ENCODE results near the gene UBA52.
"Not testable (repeated sequence)": the region's sequence is repeated elsewhere in the genome, so short reads cannot be mapped to it uniquely, and the experiment has no call there.

Gene UBA52

GRCh38 chr19:18590273-18591272, 18.9 kb downstream of the UBA52 start:
- in situ Hi-C loops (cut with MboI; ENCODE audit: low pct_unique_long_range_greater_than_20kb, low sequenced_read_pairs) = no loop called here
- no peak for DNase-seq

GRCh38 chr19:18591735-18592385, 20.2 kb downstream of the UBA52 start:
- no peak for DNase-seq
- in situ Hi-C loops (cut with MboI; ENCODE audit: low pct_unique_long_range_greater_than_20kb, low sequenced_read_pairs) = no loop called here

- DNase-seq; in situ Hi-C loops (cut with MboI; ENCODE audit: low pct_unique_long_range_greater_than_20kb, low sequenced_read_pairs): not testable (repeated sequence)
Observed at GRCh38 chr19:18592732-18593131, 21.1 kb downstream of the UBA52 start.

GRCh38 chr19:18593367-18594095, 21.9 kb downstream of the UBA52 start:
- no peak for DNase-seq
- in situ Hi-C loops (cut with MboI; ENCODE audit: low pct_unique_long_range_greater_than_20kb, low sequenced_read_pairs) = no loop called here

- in situ Hi-C loops (cut with MboI; ENCODE audit: low pct_unique_long_range_greater_than_20kb, low sequenced_read_pairs) = no loop called here
- DNase-seq = peak; percentile 83
Observed at GRCh38 chr19:18594096-18594823, 22.6 kb downstream of the UBA52 start.

- DNase-seq = no peak
- in situ Hi-C loops (cut with MboI; ENCODE audit: low pct_unique_long_range_greater_than_20kb, low sequenced_read_pairs) = no loop called here
Observed at GRCh38 chr19:18594824-18595373, 23.2 kb downstream of the UBA52 start.

GRCh38 chr19:18595475-18595874, 23.8 kb downstream of the UBA52 start:
- in situ Hi-C loops (cut with MboI; ENCODE audit: low pct_unique_long_range_greater_than_20kb, low sequenced_read_pairs) = no loop called here
- DNase-seq = no peak

GRCh38 chr19:18596752-18597157, 25.1 kb downstream of the UBA52 start:
- in situ Hi-C loops (cut with MboI; ENCODE audit: low pct_unique_long_range_greater_than_20kb, low sequenced_read_pairs) = no loop called here
- DNase-seq = peak; percentile 54

- in situ Hi-C loops (cut with MboI; ENCODE audit: low pct_unique_long_range_greater_than_20kb, low sequenced_read_pairs) = no loop called here
- DNase-seq = no peak
Observed at GRCh38 chr19:18597809-18598660, 26.4 kb downstream of the UBA52 start.

GRCh38 chr19:18599485-18599884, 27.8 kb downstream of the UBA52 start:
- DNase-seq = no peak
- in situ Hi-C loops (cut with MboI; ENCODE audit: low pct_unique_long_range_greater_than_20kb, low sequenced_read_pairs) = no loop called here

- DNase-seq; in situ Hi-C loops (cut with MboI; ENCODE audit: low pct_unique_long_range_greater_than_20kb, low sequenced_read_pairs): not testable (repeated sequence)
Observed at GRCh38 chr19:18600692-18601397, 29.2 kb downstream of the UBA52 start.

GRCh38 chr19:18601875-18602274, 30.2 kb downstream of the UBA52 start:
- in situ Hi-C loops (cut with MboI; ENCODE audit: low pct_unique_long_range_greater_than_20kb, low sequenced_read_pairs) = no loop called here
- DNase-seq = no peak

- in situ Hi-C loops (cut with MboI; ENCODE audit: low pct_unique_long_range_greater_than_20kb, low sequenced_read_pairs) = no loop called here
- no peak for DNase-seq
Observed at GRCh38 chr19:18603255-18603957, 31.7 kb downstream of the UBA52 start.

GRCh38 chr19:18603958-18604819, 32.5 kb downstream of the UBA52 start:
- DNase-seq = no peak
- in situ Hi-C loops (cut with MboI; ENCODE audit: low pct_unique_long_range_greater_than_20kb, low sequenced_read_pairs) = no loop called here

- DNase-seq = no peak
- in situ Hi-C loops (cut with MboI; ENCODE audit: low pct_unique_long_range_greater_than_20kb, low sequenced_read_pairs) = no loop called here
Observed at GRCh38 chr19:18604820-18605159, 33.1 kb downstream of the UBA52 start.

GRCh38 chr19:18605196-18605545, 33.5 kb downstream of the UBA52 start:
- in situ Hi-C loops (cut with MboI; ENCODE audit: low pct_unique_long_range_greater_than_20kb, low sequenced_read_pairs) = no loop called here
- no peak for DNase-seq

All from KBM-7 (cell line).